GM23338 (cell line): Measurements from ENCODE around the gene STAMBPL1. TPM values are rescaled to one million over a fixed set of nuclear protein-coding genes. Genes with fewer than 3 reads are reported as not detected.

Source experiments
- ATAC-seq: fragments of 200-7000 bp; cut with Tn5 transposase; 3 replicates; pipeline ENCODE4 v1.9.1; 2020
- DNase-seq: peaks from one replicate; pipeline ENCODE4 v3.0.0-alpha.2; 2015; ENCODE audit warnings: low spot score
- H2AFZ ChIP-seq: fragments of 200-600 bp; sonication (generic); 2 replicates; pipeline ENCODE4 v1.8.0; 2016; ENCODE audit warnings: antibody characterized with exemption, mild to moderate bottlenecking, moderate library complexity
- H3F3A ChIP-seq: fragments of 200-600 bp; sonication (generic); replicated peaks from 2 replicates; pipeline ENCODE4 v1.8.0; 2017; ENCODE audit warnings: antibody characterized with exemption, mixed run types, low read depth
- H3K27ac ChIP-seq: fragments of 200-600 bp; sonication (generic); 2 replicates; pipeline ENCODE4 v1.6.1; 2016; ENCODE audit warnings: low read depth
- H3K27me3 ChIP-seq: fragments of 200-600 bp; sonication (generic); 2 replicates; pipeline ENCODE4 v1.8.0; 2016; ENCODE audit warnings: mild to moderate bottlenecking, mixed run types, moderate library complexity; ENCODE audit not compliant: insufficient read depth
- H3K36me3 ChIP-seq: fragments of 200-600 bp; sonication (generic); 2 replicates; pipeline ENCODE4 v1.8.0; 2016; ENCODE audit warnings: mild to moderate bottlenecking; ENCODE audit not compliant: insufficient read depth
- H3K4me1 ChIP-seq: fragments of 200-600 bp; sonication (generic); 2 replicates; pipeline ENCODE4 v1.8.0; 2016; ENCODE audit warnings: mild to moderate bottlenecking, moderate library complexity; ENCODE audit not compliant: insufficient read depth
- H3K4me2 ChIP-seq: fragments of 200-600 bp; sonication (generic); 2 replicates; pipeline ENCODE4 v1.7.1; 2017; ENCODE audit warnings: mixed run types
- H3K4me3 ChIP-seq: fragments of 200-600 bp; sonication (generic); 2 replicates; pipeline ENCODE4 v1.6.1; 2016; ENCODE audit warnings: mixed run types
- H3K79me2 ChIP-seq: fragments of 200-600 bp; sonication (generic); replicated peaks from 2 replicates; pipeline ENCODE4 v1.8.0; 2017; ENCODE audit warnings: mild to moderate bottlenecking; ENCODE audit not compliant: insufficient read depth
- H3K9me2 ChIP-seq: fragments of 200-600 bp; sonication (generic); 2 replicates; pipeline ENCODE4 v1.8.0; 2017; ENCODE audit not compliant: insufficient read depth
- H4K20me1 ChIP-seq: fragments of 200-600 bp; sonication (generic); replicated peaks from 2 replicates; pipeline ENCODE4 v1.8.0; 2017; ENCODE audit warnings: mild to moderate bottlenecking; ENCODE audit not compliant: insufficient read depth
- H3K27ac Mint-ChIP-seq: 2 replicates; pipeline ENCODE4 v1.8.0; 2020; ENCODE audit warnings: inconsistent platforms, mild to moderate bottlenecking, moderate library complexity, mixed read lengths
- H3K27me3 Mint-ChIP-seq: 3 replicates; pipeline ENCODE4 v1.8.0; 2022; ENCODE audit warnings: low read depth, mild to moderate bottlenecking, moderate library complexity, mixed read lengths, inconsistent platforms; ENCODE audit not compliant: insufficient read depth, poor library complexity
- H3K36me3 Mint-ChIP-seq: 3 replicates; pipeline ENCODE4 v1.8.0; 2021; ENCODE audit warnings: low read depth, mild to moderate bottlenecking, inconsistent platforms, moderate library complexity, mixed read lengths
- H3K4me1 Mint-ChIP-seq: 3 replicates; pipeline ENCODE4 v1.8.0; 2020; ENCODE audit warnings: mild to moderate bottlenecking, inconsistent platforms, mixed read lengths
- H3K4me3 Mint-ChIP-seq: 3 replicates; pipeline ENCODE4 v1.8.0; 2021; ENCODE audit warnings: moderate library complexity, mild to moderate bottlenecking, inconsistent platforms, mixed read lengths
- H3K9me3 Mint-ChIP-seq: 3 replicates; pipeline ENCODE4 v1.8.0; 2020; ENCODE audit warnings: moderate library complexity, mild to moderate bottlenecking, inconsistent platforms, mixed read lengths
- CREB1 ChIP-seq: fragments of 250-450 bp; sonication (Bioruptor Pico); IDR thresholded peaks from 2 replicates; pipeline ENCODE4 v1.5.0; 2020; ENCODE audit warnings: low read depth, mild to moderate bottlenecking, moderate library complexity
- CTCF ChIP-seq, 2 experiments: fragments of 200-600 bp in 1 of 2; sonication (generic) in 1 of 2; conservative IDR thresholded peaks; 2 replicates each; pipeline versions ENCODE4 v1.5.1 to v1.6.1; 2016 to 2017; ENCODE audit warnings: antibody characterized with exemption in 2 of 2, low read depth in 2 of 2, mild to moderate bottlenecking in 2 of 2, moderate library complexity in 1 of 2
- EZH2 ChIP-seq: fragments of 200-600 bp; sonication (generic); IDR thresholded peaks from one replicate; pipeline ENCODE4 v1.8.0; 2017; ENCODE audit warnings: antibody characterized with exemption, mild to moderate bottlenecking, low read depth; ENCODE audit not compliant: unreplicated experiment
- EZH2phosphoT487 ChIP-seq: fragments of 200-600 bp; sonication (generic); IDR thresholded peaks from one replicate; pipeline ENCODE4 v1.8.1; 2018; ENCODE audit warnings: antibody characterized with exemption; ENCODE audit not compliant: unreplicated experiment
- JUNB ChIP-seq: IDR thresholded peaks from one replicate; pipeline ENCODE4 v1.6.1; 2016; ENCODE audit warnings: antibody characterized with exemption; ENCODE audit not compliant: unreplicated experiment
- NANOG ChIP-seq: IDR thresholded peaks from 2 replicates; pipeline ENCODE4 v1.6.1; 2016; ENCODE audit warnings: antibody characterized with exemption, borderline replicate concordance
- POLR2AphosphoS5 ChIP-seq: IDR thresholded peaks from 2 replicates; pipeline ENCODE4 v1.6.1; 2016; ENCODE audit warnings: antibody characterized with exemption, low read depth
- STAT1 ChIP-seq: IDR thresholded peaks from one replicate; pipeline ENCODE4 v1.6.1; 2016; ENCODE audit warnings: antibody characterized with exemption; ENCODE audit not compliant: unreplicated experiment
- ZNF114 ChIP-seq: fragments of 250-450 bp; sonication (Bioruptor Pico); IDR thresholded peaks from 2 replicates; pipeline ENCODE4 v1.5.0; 2020; ENCODE audit warnings: mild to moderate bottlenecking, moderate library complexity
- ZNF331 ChIP-seq: fragments of 250-450 bp; sonication (Bioruptor Pico); IDR thresholded peaks from 2 replicates; pipeline ENCODE4 v1.5.0; 2020; ENCODE audit warnings: low read depth, mild to moderate bottlenecking, moderate library complexity
- polyA plus RNA-seq: library from polyadenylated mRNA; unstranded; fragments of >200 nt; fragmentation: Nextera tagmentation; extraction: Ambion mirVana; gene quantifications from 2 replicates; pipeline ENCODE4 v1.2.1, GENCODE V29; 2016
- total RNA-seq: library from RNA; depleted of rRNA; stranded (reverse); fragments of >200 nt; shearing (Covaris generic); gene quantifications from 2 replicates; pipeline ENCODE4 v1.2.3, GENCODE V29; 2014
- TF ChIP-seq, protein P1 (sequence below): IDR thresholded peaks from one replicate; pipeline ENCODE4 v1.6.1; 2018; ENCODE audit warnings: antibody characterized with exemption; ENCODE audit not compliant: unreplicated experiment

Gene STAMBPL1
- total and polyA plus RNA-seq, 2 experiments from 2014 or later, result 2.5 to 11.5 TPM

GRCh38 chr10:88890681-88891381 lies 10.8 kb downstream of the STAMBPL1 start:
- Histone ChIP-seq H3K9me2 (no peaks in the 10 kb centered on the region), H3K27me3 (no peaks in the 10 kb centered on the region), H3K36me3 (no peaks in the 10 kb centered on the region), H3K79me2 (no peaks in the 10 kb centered on the region), H4K20me1 (no peaks in the 10 kb centered on the region), H3F3A (no peaks in the 10 kb centered on the region), H3K4me1 (peaks cover 4% of the 10 kb centered on the region; the same call in 1 of the 2 replicates), H3K27ac (no peak overlapping the region), H3K4me2 (no peak overlapping the region), H2AFZ (no peak overlapping the region), H3K4me3 (no peak overlapping the region)
- no peaks in the 10 kb centered on the region for H3K36me3 Mint-ChIP-seq
- DNase-seq (no peak), ATAC-seq (no peak)
- peaks cover 24% of the 10 kb centered on the region for H3K4me1 Mint-ChIP-seq
- TF ChIP-seq ZNF331 (CRISPR knock-in tag) (no peak), JUNB (no peak), STAT1 (no peak), EZH2phosphoT487 (no peak)
- no peaks in the 10 kb centered on the region; the same call in 2 of the 3 replicates for H3K9me3 Mint-ChIP-seq
- no peak overlapping the region for H3K4me3 Mint-ChIP-seq
- H3K27me3 Mint-ChIP-seq, result no peaks in the 10 kb centered on the region
- H3K27ac Mint-ChIP-seq, result no peak overlapping the region

GRCh38 chr10:88892222-88892967 lies 12.3 kb downstream of the STAMBPL1 start:
- H3K79me2 ChIP-seq, result no peaks in the 10 kb centered on the region
- ATAC-seq (peak; percentile 77), DNase-seq (peak; percentile 51)
- Mint-ChIP-seq H3K27me3 (no peaks in the 10 kb centered on the region), H3K27ac (peak overlapping the region; percentile 5; the same call in 1 of the 2 replicates), H3K9me3 (no peaks in the 10 kb centered on the region; the same call in 2 of the 3 replicates), H3K4me1 (peaks cover 24% of the 10 kb centered on the region), H3K4me3 (no peak overlapping the region), H3K36me3 (no peaks in the 10 kb centered on the region)
- no peaks in the 10 kb centered on the region; the same call in 1 of the 2 replicates for H3K4me1 ChIP-seq
- H3K9me2 ChIP-seq, result no peaks in the 10 kb centered on the region
- no peak overlapping the region for H2AFZ ChIP-seq
- no peaks in the 10 kb centered on the region for H3K36me3 ChIP-seq
- H3F3A ChIP-seq, result no peaks in the 10 kb centered on the region
- no peak overlapping the region for H3K27ac ChIP-seq
- TF ChIP-seq CREB1 (CRISPR knock-in tag), result 0 out of 2 replicates have a peak, but pooled peaks have one; percentile 8
- no peak for TF ChIP-seq ZNF331 (CRISPR knock-in tag)
- TF ChIP-seq NANOG, result no peak
- H4K20me1 ChIP-seq, result no peaks in the 10 kb centered on the region
- H3K4me3 ChIP-seq, result no peak overlapping the region
- H3K4me2 ChIP-seq, result 0 out of 2 replicates have a peak overlapping the region, but pooled peaks have one; percentile 7
- H3K27me3 ChIP-seq, result no peaks in the 10 kb centered on the region

GRCh38 chr10:88893611-88894010 lies 13.6 kb downstream of the STAMBPL1 start:
- Mint-ChIP-seq H3K4me3 (no peak overlapping the region), H3K27me3 (no peaks in the 10 kb centered on the region), H3K36me3 (no peaks in the 10 kb centered on the region), H3K27ac (no peak overlapping the region), H3K9me3 (no peaks in the 10 kb centered on the region; the same call in 2 of the 3 replicates), H3K4me1 (peaks cover 25% of the 10 kb centered on the region)
- no peaks in the 10 kb centered on the region for H4K20me1 ChIP-seq
- no peaks in the 10 kb centered on the region for H3K36me3 ChIP-seq
- no peak overlapping the region for H2AFZ ChIP-seq
- DNase-seq, result no peak
- H3K4me3 ChIP-seq, result no peak overlapping the region
- no peaks in the 10 kb centered on the region for H3K9me2 ChIP-seq
- H3F3A ChIP-seq, result no peaks in the 10 kb centered on the region
- H3K27me3 ChIP-seq, result no peaks in the 10 kb centered on the region
- no peaks in the 10 kb centered on the region for H3K79me2 ChIP-seq
- H3K4me2 ChIP-seq, result no peak overlapping the region
- no peak overlapping the region for H3K27ac ChIP-seq
- ATAC-seq, result no peak
- H3K4me1 ChIP-seq, result no peaks in the 10 kb centered on the region; the same call in 1 of the 2 replicates
- TF ChIP-seq EZH2, result no peak
- TF ChIP-seq CTCF (conservative IDR thresholded peaks at IDR 0.05; ENCODE audit: low read depth in 2 of 2), result no peak
- TF ChIP-seq CREB1 (CRISPR knock-in tag), result no peak
- TF ChIP-seq, protein P1, sequence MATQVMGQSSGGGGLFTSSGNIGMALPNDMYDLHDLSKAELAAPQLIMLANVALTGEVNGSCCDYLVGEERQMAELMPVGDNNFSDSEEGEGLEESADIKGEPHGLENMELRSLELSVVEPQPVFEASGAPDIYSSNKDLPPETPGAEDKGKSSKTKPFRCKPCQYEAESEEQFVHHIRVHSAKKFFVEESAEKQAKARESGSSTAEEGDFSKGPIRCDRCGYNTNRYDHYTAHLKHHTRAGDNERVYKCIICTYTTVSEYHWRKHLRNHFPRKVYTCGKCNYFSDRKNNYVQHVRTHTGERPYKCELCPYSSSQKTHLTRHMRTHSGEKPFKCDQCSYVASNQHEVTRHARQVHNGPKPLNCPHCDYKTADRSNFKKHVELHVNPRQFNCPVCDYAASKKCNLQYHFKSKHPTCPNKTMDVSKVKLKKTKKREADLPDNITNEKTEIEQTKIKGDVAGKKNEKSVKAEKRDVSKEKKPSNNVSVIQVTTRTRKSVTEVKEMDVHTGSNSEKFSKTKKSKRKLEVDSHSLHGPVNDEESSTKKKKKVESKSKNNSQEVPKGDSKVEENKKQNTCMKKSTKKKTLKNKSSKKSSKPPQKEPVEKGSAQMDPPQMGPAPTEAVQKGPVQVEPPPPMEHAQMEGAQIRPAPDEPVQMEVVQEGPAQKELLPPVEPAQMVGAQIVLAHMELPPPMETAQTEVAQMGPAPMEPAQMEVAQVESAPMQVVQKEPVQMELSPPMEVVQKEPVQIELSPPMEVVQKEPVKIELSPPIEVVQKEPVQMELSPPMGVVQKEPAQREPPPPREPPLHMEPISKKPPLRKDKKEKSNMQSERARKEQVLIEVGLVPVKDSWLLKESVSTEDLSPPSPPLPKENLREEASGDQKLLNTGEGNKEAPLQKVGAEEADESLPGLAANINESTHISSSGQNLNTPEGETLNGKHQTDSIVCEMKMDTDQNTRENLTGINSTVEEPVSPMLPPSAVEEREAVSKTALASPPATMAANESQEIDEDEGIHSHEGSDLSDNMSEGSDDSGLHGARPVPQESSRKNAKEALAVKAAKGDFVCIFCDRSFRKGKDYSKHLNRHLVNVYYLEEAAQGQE, result no peak
- TF ChIP-seq STAT1, result no peak
- TF ChIP-seq ZNF331 (CRISPR knock-in tag), result no peak
- TF ChIP-seq ZNF114, result no peak
- TF ChIP-seq EZH2phosphoT487, result no peak
- no peak for TF ChIP-seq POLR2AphosphoS5
